K562 (cell line): ENCODE measurements around the gene CTAGE1. TPM values are rescaled to one million over a fixed set of nuclear protein-coding genes. Genes with fewer than 3 reads are reported as not detected.

Experiments
- ATAC-seq: fragments of 200-7000 bp; cut with Tn5 transposase; 3 replicates; pipeline ENCODE4 v1.9.1; 2020; ENCODE audit warnings: moderate library complexity
- BruUV-seq: library from RNA; stranded (reverse); fragments of 400-500 nt; replicated peaks from 2 replicates; lab custom pipeline; 2021; lab: Mats Ljungman, UMichigan
- CTCF ChIA-PET: fragments of 300-600 bp; formaldehyde crosslinking; extraction: SDS; loops from one replicate; lab custom pipeline; 2021; ENCODE audit warnings: low intra/inter-chr PET ratio; lab: Yijun Ruan, JAX
- POLR2A ChIA-PET: fragments of 300-600, 350-650 bp; sonication (Branson Sonifier 250); formaldehyde crosslinking; extraction: SDS; loops from one replicate; lab custom pipeline; 2021; ENCODE audit warnings: antibody characterized with exemption, inconsistent platforms; lab: Yijun Ruan, JAX
- DNase-seq, 4 experiments: peaks; one replicate each; pipeline versions ENCODE4 v3.0.0 to v3.0.0-alpha.2; 2011 to 2018; ENCODE audit warnings: low spot score in 3 of 4, mixed read lengths in 3 of 4; ENCODE audit errors: extremely low read depth in 1 of 4
- FAIRE-seq: peaks from 2 replicates; lab custom pipeline; 2011; peaks lifted over from hg19 to GRCh38; lab: Jason Lieb, UNC
- H2AFZ ChIP-seq: 2 replicates; pipeline ENCODE4 v1.6.0; 2011; ENCODE audit warnings: low read depth, low read length, control low read depth, inconsistent platforms
- H3K27ac ChIP-seq: fragments of 200-600 bp; 3 replicates; pipeline ENCODE4 v1.8.0; 2011; ENCODE audit warnings: low read depth, mild to moderate bottlenecking, control low read depth, inconsistent platforms, low read length, moderate library complexity, mixed read lengths; ENCODE audit errors: extremely low read depth
- H3K27me3 ChIP-seq, 2 experiments: fragments of 300-600 bp in 1 of 2; 2 replicates in 1 of 2; 3 replicates in 1 of 2; pipeline versions ENCODE4 v1.6.0 to v1.8.0; 2011; ENCODE audit warnings: inconsistent platforms in 2 of 2, low read length in 2 of 2, mild to moderate bottlenecking in 1 of 2, mixed read lengths in 1 of 2, moderate library complexity in 1 of 2; ENCODE audit not compliant: control insufficient read depth in 2 of 2, insufficient read depth in 2 of 2
- H3K36me3 ChIP-seq: fragments of 300-600 bp; 3 replicates; pipeline ENCODE4 v1.8.0; 2011; ENCODE audit warnings: mild to moderate bottlenecking, low read length, inconsistent platforms; ENCODE audit not compliant: control insufficient read depth, insufficient read depth
- H3K4me1 ChIP-seq, 2 experiments: fragments of 200-600 bp in 1 of 2; replicated peaks in 1 of 2; 2 replicates in 1 of 2; 3 replicates in 1 of 2; pipeline versions ENCODE4 v1.5.1 to v1.8.0; 2011; ENCODE audit warnings: inconsistent platforms in 2 of 2, low read length in 2 of 2, mild to moderate bottlenecking in 1 of 2, mixed read lengths in 1 of 2, moderate library complexity in 1 of 2; ENCODE audit not compliant: control insufficient read depth in 2 of 2, insufficient read depth in 2 of 2
- H3K4me2 ChIP-seq: 2 replicates; pipeline ENCODE4 v1.6.1; 2011; ENCODE audit warnings: low read length, control low read depth, inconsistent platforms, mixed read lengths; ENCODE audit not compliant: insufficient read depth
- H3K4me3 ChIP-seq: fragments of 200-600 bp; sonication (generic), shearing (Covaris generic); 2 replicates; pipeline ENCODE4 v1.5.1; 2016; ENCODE audit warnings: control low read depth, inconsistent platforms
- H3K79me2 ChIP-seq: fragments of 200-600 bp; 3 replicates; pipeline ENCODE4 v1.8.0; 2011; ENCODE audit warnings: low read length, inconsistent platforms; ENCODE audit not compliant: control insufficient read depth, insufficient read depth
- H3K9ac ChIP-seq, 2 experiments: 2 replicates each; pipeline versions ENCODE4 v1.6.0 to v1.6.1; 2011; ENCODE audit warnings: low read depth in 2 of 2, low read length in 2 of 2, control low read depth in 1 of 2, inconsistent platforms in 1 of 2, mild to moderate bottlenecking in 1 of 2, mixed read lengths in 1 of 2; ENCODE audit not compliant: insufficient read depth in 1 of 2
- H3K9me1 ChIP-seq: one replicate; pipeline ENCODE4 v1.6.0; 2011; ENCODE audit warnings: inconsistent platforms, mild to moderate bottlenecking, low read length, moderate library complexity; ENCODE audit not compliant: control insufficient read depth, insufficient read depth
- H3K9me3 ChIP-seq: replicated peaks from 2 replicates; pipeline ENCODE4 v1.5.1; 2011; ENCODE audit warnings: low read depth, low read length, inconsistent platforms; ENCODE audit not compliant: control insufficient read depth, insufficient read depth
- H4K20me1 ChIP-seq: replicated peaks from 2 replicates; pipeline ENCODE4 v1.6.1; 2011; ENCODE audit warnings: low read length, inconsistent platforms, mixed read lengths; ENCODE audit not compliant: control insufficient read depth, insufficient read depth
- CBFB ChIP-seq: sonication (generic); formaldehyde crosslinking; IDR thresholded peaks from 2 replicates; pipeline ENCODE4 v1.4.0; 2020; ENCODE audit warnings: mild to moderate bottlenecking, missing genetic modification reagents
- RBM34 ChIP-seq: fragments of 200-400 bp; formaldehyde crosslinking; IDR thresholded peaks from 2 replicates; pipeline ENCODE4 v1.6.1; 2018; ENCODE audit warnings: low read length, borderline replicate concordance; ENCODE audit not compliant: insufficient read depth
- SMARCE1 ChIP-seq: fragments of 450-650 bp; IDR thresholded peaks from 2 replicates; pipeline ENCODE4 v1.7.1; 2016; ENCODE audit warnings: mild to moderate bottlenecking
- ZNF347 ChIP-seq: fragments of 450-650 bp; formaldehyde crosslinking; IDR thresholded peaks from 2 replicates; pipeline ENCODE4 v1.4.0; 2020; ENCODE audit warnings: low read depth, mild to moderate bottlenecking, moderate library complexity
- WGBS: fragments of 100-300 bp; shearing (Covaris generic); methylation state at CpG from one replicate; pipeline ENCODE4 v1.1.6; 2016; ENCODE audit warnings: low coverage, mixed read lengths; ENCODE audit not compliant: insufficient coverage; ENCODE audit errors: missing lambda C conversion rate; 5-methylcytosine and 5-hydroxymethylcytosine counted together
- in situ Hi-C: fragments of 300-500 bp; cut with MboI; formaldehyde crosslinking; loops from 4 replicates; pipeline ENCODE4 v1.15.0; 2018; ENCODE audit warnings: inconsistent platforms, mixed read lengths
- intact Hi-C: fragments of 100-400 bp; cut with micrococcal nuclease; formaldehyde crosslinking; loops from 2 replicates; pipeline ENCODE4 v1.14.2; 2022
- polyA plus RNA-seq, 8 experiments: library from polyadenylated mRNA; depleted of rRNA in 4 of 8; stranded (reverse) in 5 of 8; unstranded in 3 of 8; fragments of >200 nt; fragmentation: Nextera tagmentation in 2 of 8; fragmentation: Illumina TruSeq in 1 of 8; extraction: Ambion mirVana in 2 of 8; extraction: Trizol in 1 of 8; gene quantifications; 2 replicates each; pipeline versions ENCODE4 v1.2.1 to v1.2.3, GENCODE V29; 2011 to 2014; ENCODE audit warnings: inconsistent platforms in 1 of 8, missing spikeins in 1 of 8
- total RNA-seq, 7 experiments: library from RNA; depleted of rRNA in 6 of 7; stranded (reverse); fragments of >200 nt in 6 of 7; fragmentation: Illumina TruSeq in 2 of 7; extraction: Trizol in 2 of 7; gene quantifications; 2 replicates each; pipeline versions ENCODE4 v1.2.1 to v1.2.3, GENCODE V29; 2011 to 2021; ENCODE audit warnings: low replicate concordance in 1 of 7
- TF ChIP-seq, protein P1 (sequence below): fragments of 450-650 bp; IDR thresholded peaks from 2 replicates; pipeline ENCODE4 v1.6.1; 2017; ENCODE audit warnings: antibody characterized with exemption, mild to moderate bottlenecking
- TF ChIP-seq, protein P2 (sequence below), 2 experiments: fragments of 450-650 bp; IDR thresholded peaks; 2 replicates each; pipeline ENCODE4 v1.6.1; 2016
- TF ChIP-seq, protein P3 (sequence below): fragments of 150-350 bp; conservative IDR thresholded peaks from 2 replicates; pipeline ENCODE4 v1.6.1; 2014; ENCODE audit warnings: low read length
- TF ChIP-seq, protein P4 (sequence below): fragments of 450-650 bp; IDR thresholded peaks from 2 replicates; pipeline ENCODE4 v1.7.1; 2018; ENCODE audit warnings: mild to moderate bottlenecking, low read depth; ENCODE audit not compliant: partially characterized antibody

CTAGE1 gene
- total and polyA plus RNA-seq, 9 of the 15 experiments (the other 6 are each of a cell fraction or from before 2014, with no cell fraction given) = not detected

DNA sequence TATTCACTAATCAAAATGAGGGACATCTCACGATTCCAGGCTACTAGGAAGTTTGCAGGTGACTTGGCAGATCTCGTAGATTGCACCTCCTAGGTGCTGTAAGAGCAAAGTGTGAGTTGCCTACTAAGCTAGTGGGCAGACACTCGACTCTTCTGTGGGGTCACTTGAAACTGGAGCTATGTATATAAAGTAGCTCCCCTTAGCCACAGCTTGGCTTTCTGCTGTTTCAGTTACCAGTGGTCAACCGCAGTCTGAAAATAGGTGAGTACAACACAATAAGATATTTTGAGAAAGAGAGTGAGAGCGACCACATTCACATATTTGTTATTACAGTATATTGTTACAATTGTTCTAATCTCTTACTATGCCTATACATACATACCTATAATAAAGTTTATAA is 23.3 kb downstream of the CTAGE1 start:
- DNase-seq = no peak
- Histone ChIP-seq H3K9me1 (no peaks in the 10 kb centered on the region), H3K36me3 (no peaks in the 10 kb centered on the region), H3K27me3 (no peaks in the 10 kb centered on the region), H3K27ac (no peak overlapping the region), H4K20me1 (no peaks in the 10 kb centered on the region), H3K9ac (no peak overlapping the region), H3K4me1 (no peaks in the 10 kb centered on the region), H3K79me2 (no peaks in the 10 kb centered on the region), H2AFZ (no peak overlapping the region), H3K4me2 (no peak overlapping the region), H3K4me3 (no peak overlapping the region), H3K9me3 (no peaks in the 10 kb centered on the region)
- CTCF ChIA-PET = no interaction called here
- ATAC-seq = no peak
- intact Hi-C loops (no loop called here), in situ Hi-C loops (no loop called here)
- no TSS peak for BruUV-seq
- POLR2A ChIA-PET = interaction anchor here (0.6 kb wide), 1 partner anchor 370 kb away, joined by 4 read pairs; no protein-coding TSS in a partner anchor
- under 1% methylated on average over 5 of the region's 5 CpGs for WGBS
- FAIRE-seq = no peak
- TF ChIP-seq CBFB (CRISPR knock-in tag) (no peak), SMARCE1 (no peak), RBM34 (no peak), ZNF347 (CRISPR knock-in tag) (no peak)
- TF ChIP-seq, protein P1, sequence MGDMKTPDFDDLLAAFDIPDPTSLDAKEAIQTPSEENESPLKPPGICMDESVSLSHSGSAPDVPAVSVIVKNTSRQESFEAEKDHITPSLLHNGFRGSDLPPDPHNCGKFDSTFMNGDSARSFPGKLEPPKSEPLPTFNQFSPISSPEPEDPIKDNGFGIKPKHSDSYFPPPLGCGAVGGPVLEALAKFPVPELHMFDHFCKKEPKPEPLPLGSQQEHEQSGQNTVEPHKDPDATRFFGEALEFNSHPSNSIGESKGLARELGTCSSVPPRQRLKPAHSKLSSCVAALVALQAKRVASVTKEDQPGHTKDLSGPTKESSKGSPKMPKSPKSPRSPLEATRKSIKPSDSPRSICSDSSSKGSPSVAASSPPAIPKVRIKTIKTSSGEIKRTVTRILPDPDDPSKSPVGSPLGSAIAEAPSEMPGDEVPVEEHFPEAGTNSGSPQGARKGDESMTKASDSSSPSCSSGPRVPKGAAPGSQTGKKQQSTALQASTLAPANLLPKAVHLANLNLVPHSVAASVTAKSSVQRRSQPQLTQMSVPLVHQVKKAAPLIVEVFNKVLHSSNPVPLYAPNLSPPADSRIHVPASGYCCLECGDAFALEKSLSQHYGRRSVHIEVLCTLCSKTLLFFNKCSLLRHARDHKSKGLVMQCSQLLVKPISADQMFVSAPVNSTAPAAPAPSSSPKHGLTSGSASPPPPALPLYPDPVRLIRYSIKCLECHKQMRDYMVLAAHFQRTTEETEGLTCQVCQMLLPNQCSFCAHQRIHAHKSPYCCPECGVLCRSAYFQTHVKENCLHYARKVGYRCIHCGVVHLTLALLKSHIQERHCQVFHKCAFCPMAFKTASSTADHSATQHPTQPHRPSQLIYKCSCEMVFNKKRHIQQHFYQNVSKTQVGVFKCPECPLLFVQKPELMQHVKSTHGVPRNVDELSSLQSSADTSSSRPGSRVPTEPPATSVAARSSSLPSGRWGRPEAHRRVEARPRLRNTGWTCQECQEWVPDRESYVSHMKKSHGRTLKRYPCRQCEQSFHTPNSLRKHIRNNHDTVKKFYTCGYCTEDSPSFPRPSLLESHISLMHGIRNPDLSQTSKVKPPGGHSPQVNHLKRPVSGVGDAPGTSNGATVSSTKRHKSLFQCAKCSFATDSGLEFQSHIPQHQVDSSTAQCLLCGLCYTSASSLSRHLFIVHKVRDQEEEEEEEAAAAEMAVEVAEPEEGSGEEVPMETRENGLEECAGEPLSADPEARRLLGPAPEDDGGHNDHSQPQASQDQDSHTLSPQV = no peak
- TF ChIP-seq, protein P2, sequence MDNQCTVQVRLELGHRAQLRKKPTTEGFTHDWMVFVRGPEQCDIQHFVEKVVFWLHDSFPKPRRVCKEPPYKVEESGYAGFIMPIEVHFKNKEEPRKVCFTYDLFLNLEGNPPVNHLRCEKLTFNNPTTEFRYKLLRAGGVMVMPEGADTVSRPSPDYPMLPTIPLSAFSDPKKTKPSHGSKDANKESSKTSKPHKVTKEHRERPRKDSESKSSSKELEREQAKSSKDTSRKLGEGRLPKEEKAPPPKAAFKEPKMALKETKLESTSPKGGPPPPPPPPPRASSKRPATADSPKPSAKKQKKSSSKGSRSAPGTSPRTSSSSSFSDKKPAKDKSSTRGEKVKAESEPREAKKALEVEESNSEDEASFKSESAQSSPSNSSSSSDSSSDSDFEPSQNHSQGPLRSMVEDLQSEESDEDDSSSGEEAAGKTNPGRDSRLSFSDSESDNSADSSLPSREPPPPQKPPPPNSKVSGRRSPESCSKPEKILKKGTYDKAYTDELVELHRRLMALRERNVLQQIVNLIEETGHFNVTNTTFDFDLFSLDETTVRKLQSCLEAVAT (IDR thresholded peaks at IDR 0.05) = no peak
- TF ChIP-seq, protein P3, sequence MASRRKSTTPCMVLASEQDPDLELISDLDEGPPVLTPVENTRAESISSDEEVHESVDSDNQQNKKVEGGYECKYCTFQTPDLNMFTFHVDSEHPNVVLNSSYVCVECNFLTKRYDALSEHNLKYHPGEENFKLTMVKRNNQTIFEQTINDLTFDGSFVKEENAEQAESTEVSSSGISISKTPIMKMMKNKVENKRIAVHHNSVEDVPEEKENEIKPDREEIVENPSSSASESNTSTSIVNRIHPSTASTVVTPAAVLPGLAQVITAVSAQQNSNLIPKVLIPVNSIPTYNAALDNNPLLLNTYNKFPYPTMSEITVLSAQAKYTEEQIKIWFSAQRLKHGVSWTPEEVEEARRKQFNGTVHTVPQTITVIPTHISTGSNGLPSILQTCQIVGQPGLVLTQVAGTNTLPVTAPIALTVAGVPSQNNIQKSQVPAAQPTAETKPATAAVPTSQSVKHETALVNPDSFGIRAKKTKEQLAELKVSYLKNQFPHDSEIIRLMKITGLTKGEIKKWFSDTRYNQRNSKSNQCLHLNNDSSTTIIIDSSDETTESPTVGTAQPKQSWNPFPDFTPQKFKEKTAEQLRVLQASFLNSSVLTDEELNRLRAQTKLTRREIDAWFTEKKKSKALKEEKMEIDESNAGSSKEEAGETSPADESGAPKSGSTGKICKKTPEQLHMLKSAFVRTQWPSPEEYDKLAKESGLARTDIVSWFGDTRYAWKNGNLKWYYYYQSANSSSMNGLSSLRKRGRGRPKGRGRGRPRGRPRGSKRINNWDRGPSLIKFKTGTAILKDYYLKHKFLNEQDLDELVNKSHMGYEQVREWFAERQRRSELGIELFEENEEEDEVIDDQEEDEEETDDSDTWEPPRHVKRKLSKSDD = no peak
- TF ChIP-seq, protein P4, sequence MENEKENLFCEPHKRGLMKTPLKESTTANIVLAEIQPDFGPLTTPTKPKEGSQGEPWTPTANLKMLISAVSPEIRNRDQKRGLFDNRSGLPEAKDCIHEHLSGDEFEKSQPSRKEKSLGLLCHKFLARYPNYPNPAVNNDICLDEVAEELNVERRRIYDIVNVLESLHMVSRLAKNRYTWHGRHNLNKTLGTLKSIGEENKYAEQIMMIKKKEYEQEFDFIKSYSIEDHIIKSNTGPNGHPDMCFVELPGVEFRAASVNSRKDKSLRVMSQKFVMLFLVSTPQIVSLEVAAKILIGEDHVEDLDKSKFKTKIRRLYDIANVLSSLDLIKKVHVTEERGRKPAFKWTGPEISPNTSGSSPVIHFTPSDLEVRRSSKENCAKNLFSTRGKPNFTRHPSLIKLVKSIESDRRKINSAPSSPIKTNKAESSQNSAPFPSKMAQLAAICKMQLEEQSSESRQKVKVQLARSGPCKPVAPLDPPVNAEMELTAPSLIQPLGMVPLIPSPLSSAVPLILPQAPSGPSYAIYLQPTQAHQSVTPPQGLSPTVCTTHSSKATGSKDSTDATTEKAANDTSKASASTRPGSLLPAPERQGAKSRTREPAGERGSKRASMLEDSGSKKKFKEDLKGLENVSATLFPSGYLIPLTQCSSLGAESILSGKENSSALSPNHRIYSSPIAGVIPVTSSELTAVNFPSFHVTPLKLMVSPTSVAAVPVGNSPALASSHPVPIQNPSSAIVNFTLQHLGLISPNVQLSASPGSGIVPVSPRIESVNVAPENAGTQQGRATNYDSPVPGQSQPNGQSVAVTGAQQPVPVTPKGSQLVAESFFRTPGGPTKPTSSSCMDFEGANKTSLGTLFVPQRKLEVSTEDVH = no peak
